Measurements from ENCODE around the gene DMRT2. TPM values are rescaled to one million over a fixed set of nuclear protein-coding genes. Genes with fewer than 3 reads are reported as not detected.

The DMRT2 gene
- total and polyA plus RNA-seq, 2 of the 13 experiments (the other 11 are each of a cell fraction or from before 2014, with no cell fraction given), result not detected

DNA sequence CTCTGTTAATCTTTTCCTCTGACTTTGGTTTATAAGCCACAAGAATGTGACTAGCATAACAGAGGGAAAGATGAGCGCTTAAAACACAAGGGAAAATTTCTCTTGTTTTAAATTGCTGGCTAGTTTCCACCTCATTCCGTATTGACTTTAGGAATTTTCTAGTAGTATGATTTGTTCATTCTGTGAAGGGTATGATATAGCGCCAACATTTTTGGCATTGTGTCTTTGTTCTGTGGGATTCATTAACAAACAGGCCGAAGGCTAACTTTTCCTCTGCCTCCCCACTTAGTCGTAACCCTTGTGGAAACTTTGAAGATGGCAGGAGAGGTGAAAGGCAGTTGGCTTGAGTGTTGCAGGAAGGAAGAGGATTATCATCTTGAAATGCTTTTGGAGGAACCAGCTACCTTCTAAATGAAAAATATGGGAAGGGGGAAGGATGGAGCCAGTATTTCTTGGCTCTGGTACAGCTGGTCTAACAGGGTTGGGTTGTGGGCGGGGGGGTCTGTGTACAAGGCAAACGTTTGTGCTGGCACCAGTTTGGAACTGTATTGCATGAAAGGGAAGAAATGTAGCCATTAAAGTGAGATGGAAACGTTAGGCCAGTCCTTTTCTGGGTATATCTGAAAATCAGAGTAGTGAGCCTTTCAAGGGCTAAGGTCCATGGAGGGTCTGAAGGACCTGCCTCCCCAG, 21.5 kb upstream of the DMRT2 start:
- Histone ChIP-seq H3K4me2 (ENCODE audit: low read depth, low read length) (no peak overlapping the region), H3K79me2 (ENCODE audit: insufficient read depth, low read length) (no peaks in the 10 kb centered on the region), H3K4me1 (ENCODE audit: insufficient read depth, low read length) (no peaks in the 10 kb centered on the region), H3K9me3 (ENCODE audit: low read length) (no peaks in the 10 kb centered on the region), H3K27me3 (ENCODE audit: control insufficient read depth in 1 of 2, insufficient read depth in 2 of 2, low read length in 2 of 2) (peaks cover 1 to 8% of the 10 kb centered on the region in 2 experiments; a peak in 2 of 5 replicates), H3K4me3 (replicated peaks in 1 of 3; ENCODE audit: insufficient read depth in 1 of 3, low read depth in 2 of 3, low read length in 3 of 3) (no peak overlapping the region), H2AFZ (ENCODE audit: low read length) (no peak overlapping the region), H3K9ac (ENCODE audit: insufficient read depth, low read depth, low read length) (no peak overlapping the region), H3K36me3 (replicated peaks in 1 of 2; ENCODE audit: control insufficient read depth in 1 of 2, insufficient read depth in 2 of 2, low read length in 2 of 2) (no peaks in the 10 kb centered on the region), H3K27ac (ENCODE audit: extremely low read length, insufficient read depth, low read length) (no peak overlapping the region), H4K20me1 (ENCODE audit: insufficient read depth, low read length) (no peaks in the 10 kb centered on the region)
- CTCF ChIA-PET (ENCODE audit: low intra/inter-chr PET ratio, low total read pairs), result no interaction called here
- no TSS peak for BruUV-seq (replicated peaks)
- no peak for ATAC-seq
- POLR2A ChIA-PET, result no interaction called here
- in situ Hi-C loops (cut with HindIII; ENCODE audit: extremely low pct_ligation_motif_present, low pct_unique_long_range_greater_than_20kb), result no loop called here
- TF ChIP-seq SMYD3 (CRISPR knock-in tag; IDR thresholded peaks at IDR 0.05) (no peak), POLR2A (IDR thresholded peaks at IDR 0.05; ENCODE audit: insufficient read depth in 1 of 2, low read depth in 2 of 2, low read length in 2 of 2) (no peak), SMARCE1 (IDR thresholded peaks at IDR 0.05; ENCODE audit: borderline replicate concordance) (no peak), ZNF589 (CRISPR knock-in tag; conservative IDR thresholded peaks at IDR 0.05) (no peak)
- TF ChIP-seq, protein P1, sequence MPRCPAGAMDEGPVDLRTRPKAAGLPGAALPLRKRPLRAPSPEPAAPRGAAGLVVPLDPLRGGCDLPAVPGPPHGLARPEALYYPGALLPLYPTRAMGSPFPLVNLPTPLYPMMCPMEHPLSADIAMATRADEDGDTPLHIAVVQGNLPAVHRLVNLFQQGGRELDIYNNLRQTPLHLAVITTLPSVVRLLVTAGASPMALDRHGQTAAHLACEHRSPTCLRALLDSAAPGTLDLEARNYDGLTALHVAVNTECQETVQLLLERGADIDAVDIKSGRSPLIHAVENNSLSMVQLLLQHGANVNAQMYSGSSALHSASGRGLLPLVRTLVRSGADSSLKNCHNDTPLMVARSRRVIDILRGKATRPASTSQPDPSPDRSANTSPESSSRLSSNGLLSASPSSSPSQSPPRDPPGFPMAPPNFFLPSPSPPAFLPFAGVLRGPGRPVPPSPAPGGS (CRISPR knock-in tag; IDR thresholded peaks at IDR 0.05), result no peak
- TF ChIP-seq, protein P2, sequence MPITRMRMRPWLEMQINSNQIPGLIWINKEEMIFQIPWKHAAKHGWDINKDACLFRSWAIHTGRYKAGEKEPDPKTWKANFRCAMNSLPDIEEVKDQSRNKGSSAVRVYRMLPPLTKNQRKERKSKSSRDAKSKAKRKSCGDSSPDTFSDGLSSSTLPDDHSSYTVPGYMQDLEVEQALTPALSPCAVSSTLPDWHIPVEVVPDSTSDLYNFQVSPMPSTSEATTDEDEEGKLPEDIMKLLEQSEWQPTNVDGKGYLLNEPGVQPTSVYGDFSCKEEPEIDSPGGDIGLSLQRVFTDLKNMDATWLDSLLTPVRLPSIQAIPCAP (CRISPR knock-in tag; IDR thresholded peaks at IDR 0.05; ENCODE audit: low read depth), result no peak
- FAIRE-seq, result no peak
- intact Hi-C loops (cut with micrococcal nuclease; ENCODE audit: unreplicated experiment), result no loop called here
- no peak for DNase-seq (ENCODE audit: low spot score)
- 42% methylated on average over 8 of the region's 8 CpGs for WGBS (ENCODE audit: low lambda C conversion rate)

Measured in HepG2 (cell line).